Coronary artery (tissue), 2 donors: ENCODE results near the gene TMEM39A.
A peak's percentile ranks its signal among the peaks of the same experiment; 100 is the strongest.

Experiments
- DNase-seq: peaks from one replicate; pipeline ENCODE4 v3.0.0-alpha.2; 2017; ENCODE audit warnings: low spot score
- H3K27ac ChIP-seq, 2 donors: fragments of 200-600 bp; sonication (generic); one replicate each; pipeline ENCODE4 v1.5.1; 2016 to 2019
- H3K4me3 ChIP-seq: fragments of 200-600 bp; sonication (generic); 2 replicates; pipeline ENCODE4 v1.5.1; 2016; ENCODE audit warnings: mild to moderate bottlenecking, moderate library complexity
- TF ChIP-seq, protein P1 (sequence below): fragments of 200-600 bp; sonication (generic); IDR thresholded peaks from one replicate; pipeline ENCODE4 v1.5.1; 2019; ENCODE audit warnings: antibody characterized with exemption

TMEM39A gene, protein sequence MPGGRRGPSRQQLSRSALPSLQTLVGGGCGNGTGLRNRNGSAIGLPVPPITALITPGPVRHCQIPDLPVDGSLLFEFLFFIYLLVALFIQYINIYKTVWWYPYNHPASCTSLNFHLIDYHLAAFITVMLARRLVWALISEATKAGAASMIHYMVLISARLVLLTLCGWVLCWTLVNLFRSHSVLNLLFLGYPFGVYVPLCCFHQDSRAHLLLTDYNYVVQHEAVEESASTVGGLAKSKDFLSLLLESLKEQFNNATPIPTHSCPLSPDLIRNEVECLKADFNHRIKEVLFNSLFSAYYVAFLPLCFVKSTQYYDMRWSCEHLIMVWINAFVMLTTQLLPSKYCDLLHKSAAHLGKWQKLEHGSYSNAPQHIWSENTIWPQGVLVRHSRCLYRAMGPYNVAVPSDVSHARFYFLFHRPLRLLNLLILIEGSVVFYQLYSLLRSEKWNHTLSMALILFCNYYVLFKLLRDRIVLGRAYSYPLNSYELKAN

DNA sequence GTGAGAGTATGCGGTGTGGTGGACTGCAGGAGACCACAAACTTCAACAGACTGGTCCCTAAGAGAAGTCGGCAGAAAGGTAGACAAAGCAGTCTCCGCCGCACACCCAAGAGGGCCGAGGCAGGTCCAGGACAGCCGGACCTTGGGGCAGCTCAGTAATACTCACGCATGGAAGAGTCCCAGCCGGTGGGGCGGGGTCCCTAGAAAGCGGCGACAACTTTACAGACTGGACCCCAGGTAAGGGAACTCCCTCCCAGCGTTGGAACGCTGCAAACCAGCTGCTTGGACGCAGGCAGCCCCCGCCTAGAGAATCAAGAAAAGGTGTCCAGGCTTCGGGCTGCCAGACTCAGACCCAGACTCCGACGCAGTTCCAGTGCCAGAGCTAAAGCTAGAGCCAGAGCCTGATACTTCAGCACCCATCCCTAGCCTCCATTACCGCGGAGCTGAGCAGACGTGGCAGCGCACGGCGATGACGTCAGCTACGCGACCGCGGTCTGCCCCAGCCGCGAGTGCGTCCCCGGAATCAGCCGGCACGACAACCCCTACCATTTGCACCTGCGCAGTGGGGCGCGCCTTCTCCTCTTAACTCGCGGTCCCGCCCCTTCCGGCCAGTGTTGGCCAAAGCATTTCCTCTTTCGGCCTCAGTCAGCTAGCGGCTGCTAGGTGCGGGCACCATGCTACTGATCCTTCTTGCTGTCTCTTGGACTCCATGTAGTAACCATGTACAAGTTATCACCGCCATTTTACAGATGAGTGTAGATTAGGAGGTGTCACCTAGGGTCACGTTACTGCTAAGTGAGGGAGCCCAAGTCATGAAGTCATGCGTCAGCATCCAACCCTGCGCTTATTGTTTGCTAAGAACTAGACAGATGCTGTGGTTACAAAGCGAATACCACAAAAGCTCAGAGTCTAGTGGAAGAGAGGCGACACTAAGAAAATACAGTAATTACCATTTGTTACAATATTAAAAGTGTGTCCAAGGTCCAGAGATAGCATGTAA lies at the start of gene TMEM39A:
Gene TMEM39A, minus strand, starts transcription at position 445 of the 999 bp plus-strand sequence. CDS start 1,541 bp downstream, outside the sequence.
- peak; percentile 99 for DNase-seq
- Histone ChIP-seq H3K27ac (peak within 1 kb of the TSS; percentile 92), H3K4me3 (peak within 1 kb of the TSS; percentile 92)
- TF ChIP-seq, protein P1, sequence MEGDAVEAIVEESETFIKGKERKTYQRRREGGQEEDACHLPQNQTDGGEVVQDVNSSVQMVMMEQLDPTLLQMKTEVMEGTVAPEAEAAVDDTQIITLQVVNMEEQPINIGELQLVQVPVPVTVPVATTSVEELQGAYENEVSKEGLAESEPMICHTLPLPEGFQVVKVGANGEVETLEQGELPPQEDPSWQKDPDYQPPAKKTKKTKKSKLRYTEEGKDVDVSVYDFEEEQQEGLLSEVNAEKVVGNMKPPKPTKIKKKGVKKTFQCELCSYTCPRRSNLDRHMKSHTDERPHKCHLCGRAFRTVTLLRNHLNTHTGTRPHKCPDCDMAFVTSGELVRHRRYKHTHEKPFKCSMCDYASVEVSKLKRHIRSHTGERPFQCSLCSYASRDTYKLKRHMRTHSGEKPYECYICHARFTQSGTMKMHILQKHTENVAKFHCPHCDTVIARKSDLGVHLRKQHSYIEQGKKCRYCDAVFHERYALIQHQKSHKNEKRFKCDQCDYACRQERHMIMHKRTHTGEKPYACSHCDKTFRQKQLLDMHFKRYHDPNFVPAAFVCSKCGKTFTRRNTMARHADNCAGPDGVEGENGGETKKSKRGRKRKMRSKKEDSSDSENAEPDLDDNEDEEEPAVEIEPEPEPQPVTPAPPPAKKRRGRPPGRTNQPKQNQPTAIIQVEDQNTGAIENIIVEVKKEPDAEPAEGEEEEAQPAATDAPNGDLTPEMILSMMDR, result no peak

DNA sequence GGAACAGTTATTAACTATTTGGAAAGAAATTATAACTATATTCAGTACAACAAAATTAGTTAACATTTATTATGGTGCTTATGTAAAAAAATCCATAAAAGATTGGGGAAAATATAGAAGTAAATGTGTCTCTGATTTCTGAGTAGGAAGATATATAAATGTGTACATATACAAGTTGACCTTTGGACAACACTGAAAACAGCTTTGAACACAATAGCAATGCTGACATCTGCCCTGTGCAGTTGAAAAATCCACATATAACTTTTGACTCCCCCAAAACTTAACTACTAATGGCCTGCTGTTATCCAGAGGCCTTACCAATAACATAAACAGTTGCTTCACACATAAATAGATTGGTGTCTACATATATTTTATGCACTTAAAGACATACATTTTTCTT lies 47.3 kb upstream of the TMEM39A start:
- Histone ChIP-seq H3K27ac (no peak overlapping the region), H3K4me3 (no peak overlapping the region)
- no peak for DNase-seq
- TF ChIP-seq, protein P1, result no peak

DNA sequence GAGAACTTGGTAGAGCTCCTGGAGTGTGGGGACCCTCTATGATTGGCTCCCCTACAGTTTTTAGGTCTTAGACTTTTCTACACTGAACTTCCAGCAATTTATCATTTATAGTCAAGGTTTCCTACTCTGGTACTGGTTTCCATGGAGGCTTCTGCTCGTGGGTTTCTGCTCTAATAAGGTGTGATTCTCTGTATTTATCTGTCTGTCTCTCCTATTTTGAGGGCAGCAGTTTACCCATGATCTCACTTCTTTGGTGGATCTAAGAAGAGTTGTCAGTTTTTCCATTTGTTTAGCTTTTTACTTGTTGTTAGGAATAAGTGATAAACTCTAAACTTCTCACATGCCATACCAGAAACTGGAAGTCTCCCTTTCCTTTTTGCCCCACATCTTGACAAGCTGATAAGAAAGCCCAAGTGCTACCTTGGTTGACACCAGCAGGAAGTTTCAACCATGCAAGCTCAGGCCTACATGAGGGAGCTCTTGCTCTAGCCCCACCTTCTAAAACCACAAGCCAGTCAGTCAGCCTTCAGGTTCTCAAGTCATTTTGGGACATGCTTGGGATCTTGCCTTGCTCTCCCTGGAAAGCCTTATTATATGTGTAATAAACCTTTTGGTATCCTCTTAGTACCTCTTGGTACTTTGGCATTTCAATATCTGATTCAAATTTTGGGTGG lies 44.9 kb upstream of the TMEM39A start:
- no peak for DNase-seq
- Histone ChIP-seq H3K27ac (no peak overlapping the region), H3K4me3 (no peak overlapping the region)
- TF ChIP-seq, protein P1, result no peak

DNA sequence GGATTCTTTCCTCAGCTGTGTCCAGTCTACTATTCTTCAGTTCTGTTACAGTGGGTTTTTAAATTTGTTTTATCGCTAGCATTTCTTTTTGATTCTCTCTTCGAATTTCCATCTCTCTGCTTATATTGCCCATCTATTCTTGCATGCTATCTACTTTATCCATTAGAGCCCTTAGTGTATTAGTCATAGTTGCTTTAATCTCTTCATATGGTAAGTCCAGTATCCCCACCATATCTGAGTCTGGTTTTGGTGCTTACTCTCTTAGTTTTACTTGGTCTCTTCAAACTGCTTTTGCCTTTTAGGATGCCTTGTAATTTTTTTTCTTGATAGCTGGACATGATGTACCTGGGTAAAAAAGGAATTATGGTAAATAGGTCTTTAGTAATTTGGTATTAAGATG lies 44.0 kb upstream of the TMEM39A start:
- H3K4me3 ChIP-seq, result no peak overlapping the region
- H3K27ac ChIP-seq, result no peak overlapping the region
- no peak for DNase-seq
- TF ChIP-seq, protein P1, result no peak

DNA sequence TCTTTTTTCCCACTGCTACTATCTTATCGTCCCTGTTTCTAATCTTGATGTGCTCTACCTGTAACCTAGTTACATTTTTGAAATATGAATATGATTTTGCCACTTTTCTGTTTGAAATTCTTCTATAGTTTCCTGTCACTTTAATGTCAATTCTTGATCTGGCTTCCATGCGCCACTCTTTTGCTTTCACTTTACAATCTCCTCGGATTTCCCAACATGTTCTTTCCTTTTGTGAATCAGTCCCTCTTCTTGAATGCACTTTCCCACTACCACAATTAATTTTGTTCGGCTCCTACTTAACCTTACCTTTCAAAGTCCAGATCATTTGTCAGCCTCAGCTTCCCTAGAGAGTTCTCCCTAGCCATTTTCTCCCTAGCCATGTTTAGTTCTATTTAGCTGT lies 43.2 kb upstream of the TMEM39A start:
- DNase-seq, result no peak
- TF ChIP-seq, protein P1, result no peak
- no peak overlapping the region for H3K27ac ChIP-seq
- H3K4me3 ChIP-seq, result no peak overlapping the region

DNA sequence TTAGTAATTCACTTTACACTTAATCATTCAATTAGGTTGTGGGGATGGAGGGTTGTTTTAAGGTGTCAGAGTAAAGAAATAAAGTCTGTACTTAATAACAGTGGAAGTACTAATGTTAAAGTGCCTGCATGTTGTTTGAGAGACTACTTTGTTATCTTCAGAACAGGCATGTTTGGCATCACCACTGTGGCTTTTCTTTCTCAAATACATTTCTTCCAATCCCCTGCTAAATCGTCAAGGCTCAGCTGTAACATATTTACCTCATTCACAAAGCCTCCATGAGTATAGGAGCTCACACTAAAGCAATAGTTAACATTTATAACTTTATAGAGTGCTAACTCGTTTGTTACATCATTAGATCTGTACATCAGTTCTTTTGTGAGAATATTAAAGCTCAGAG lies 37.5 kb upstream of the TMEM39A start:
- DNase-seq, result no peak
- TF ChIP-seq, protein P1, result no peak
- H3K4me3 ChIP-seq, result peak overlapping the region; percentile 7
- no peak overlapping the region for H3K27ac ChIP-seq
